GM18861 (cell line): ENCODE measurements around the gene SMIM1.
A peak's percentile ranks its signal among the peaks of the same experiment; 100 is the strongest.
"Not testable (repeated sequence)": the region's sequence is repeated elsewhere in the genome, so short reads cannot be mapped to it uniquely, and the experiment has no call there.

Source experiments
- ATAC-seq: cut with Tn5 transposase; IDR thresholded peaks from one replicate; pipeline ENCODE4 v1.9.1; 2021; ENCODE audit not compliant: unreplicated experiment

Gene SMIM1

DNA sequence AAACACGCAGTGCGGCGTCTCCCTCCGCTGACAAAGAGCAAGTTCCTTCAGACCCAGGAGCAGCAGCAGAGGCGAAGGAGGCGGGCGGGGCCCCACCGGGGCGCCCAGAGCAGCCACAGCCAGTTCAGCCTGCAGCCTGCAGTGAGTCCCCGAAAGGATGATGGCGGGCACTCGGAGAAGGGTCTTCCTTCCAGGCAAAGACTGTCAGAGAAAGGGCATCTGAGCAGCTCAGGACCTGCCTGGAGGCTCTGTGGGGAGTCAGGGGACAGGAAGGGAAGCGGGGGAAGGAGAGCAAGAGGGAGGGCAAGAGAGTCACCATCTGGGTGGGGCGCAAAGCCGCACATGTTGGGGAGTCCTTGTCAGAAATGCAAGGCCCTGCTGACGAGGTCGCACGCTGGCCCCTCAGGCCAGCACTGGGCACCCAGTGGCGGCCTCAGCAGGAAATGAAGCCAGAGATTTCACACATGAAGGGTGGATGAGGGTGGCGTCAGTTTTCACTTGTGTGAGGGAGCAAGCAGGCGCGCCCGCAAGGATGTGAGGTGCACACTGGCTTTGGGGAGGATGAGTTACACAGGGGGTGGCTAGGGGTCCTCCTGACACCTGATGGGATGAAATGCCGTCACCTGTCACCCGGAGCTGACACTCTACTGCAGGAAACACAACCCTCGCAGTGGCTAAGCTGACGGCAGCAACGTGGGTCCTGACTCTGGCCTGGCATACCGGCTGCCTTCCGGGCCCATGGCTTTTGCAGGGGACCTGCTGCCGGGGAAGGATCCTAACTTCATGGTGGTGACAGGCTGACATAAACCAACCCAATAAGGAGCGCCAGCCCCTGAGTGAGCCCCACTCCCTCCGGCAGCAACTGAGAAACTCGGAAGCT lies 17.1 kb downstream of the SMIM1 start:
- no peak for ATAC-seq

DNA sequence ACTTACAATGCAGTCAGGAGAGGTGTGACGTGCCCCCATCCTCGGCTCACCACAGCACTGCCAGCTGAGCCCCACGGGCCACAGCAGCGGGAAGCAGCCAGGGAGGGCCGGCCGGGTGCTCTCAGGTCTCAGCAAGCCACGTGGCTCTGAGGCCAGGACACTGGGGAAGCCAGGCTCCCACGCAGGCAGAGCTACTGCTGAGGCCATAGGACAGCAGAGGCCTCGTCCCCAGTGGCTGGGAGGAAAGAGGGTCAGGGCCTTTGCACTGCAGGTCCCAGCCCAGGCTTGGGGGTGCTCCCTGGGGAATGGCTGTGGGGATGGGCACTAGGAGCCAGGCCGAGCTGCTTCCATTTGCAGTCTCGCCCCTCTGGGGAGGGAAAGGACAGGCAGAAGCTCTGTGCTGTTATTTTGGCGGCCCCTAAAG lies 18.0 kb downstream of the SMIM1 start:
- no peak for ATAC-seq

DNA sequence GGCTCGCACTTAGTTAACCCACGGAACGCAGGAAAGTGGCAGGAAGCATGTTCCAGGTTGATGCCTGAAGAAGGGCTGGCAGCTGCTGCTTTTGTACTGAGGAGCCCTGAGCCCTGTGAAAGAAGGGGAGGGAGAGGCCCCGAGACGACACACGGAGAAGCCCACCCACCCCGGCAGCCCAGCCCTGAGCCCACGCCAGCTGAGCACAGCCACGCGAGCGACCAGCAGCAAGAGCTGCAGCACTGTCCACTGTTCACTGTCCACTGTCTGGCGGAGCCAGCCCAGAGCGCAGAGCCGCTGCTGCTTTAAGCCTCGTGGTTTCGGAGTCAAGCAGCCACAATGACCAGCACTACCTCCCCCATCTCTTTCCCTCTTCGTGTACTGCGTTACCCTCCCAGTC lies 18.4 kb downstream of the SMIM1 start:
- ATAC-seq, result no peak

- no peak for ATAC-seq
These were observed 23.1 kb downstream of the SMIM1 start for GRCh38 chr1:3795453-3796214.

DNA sequence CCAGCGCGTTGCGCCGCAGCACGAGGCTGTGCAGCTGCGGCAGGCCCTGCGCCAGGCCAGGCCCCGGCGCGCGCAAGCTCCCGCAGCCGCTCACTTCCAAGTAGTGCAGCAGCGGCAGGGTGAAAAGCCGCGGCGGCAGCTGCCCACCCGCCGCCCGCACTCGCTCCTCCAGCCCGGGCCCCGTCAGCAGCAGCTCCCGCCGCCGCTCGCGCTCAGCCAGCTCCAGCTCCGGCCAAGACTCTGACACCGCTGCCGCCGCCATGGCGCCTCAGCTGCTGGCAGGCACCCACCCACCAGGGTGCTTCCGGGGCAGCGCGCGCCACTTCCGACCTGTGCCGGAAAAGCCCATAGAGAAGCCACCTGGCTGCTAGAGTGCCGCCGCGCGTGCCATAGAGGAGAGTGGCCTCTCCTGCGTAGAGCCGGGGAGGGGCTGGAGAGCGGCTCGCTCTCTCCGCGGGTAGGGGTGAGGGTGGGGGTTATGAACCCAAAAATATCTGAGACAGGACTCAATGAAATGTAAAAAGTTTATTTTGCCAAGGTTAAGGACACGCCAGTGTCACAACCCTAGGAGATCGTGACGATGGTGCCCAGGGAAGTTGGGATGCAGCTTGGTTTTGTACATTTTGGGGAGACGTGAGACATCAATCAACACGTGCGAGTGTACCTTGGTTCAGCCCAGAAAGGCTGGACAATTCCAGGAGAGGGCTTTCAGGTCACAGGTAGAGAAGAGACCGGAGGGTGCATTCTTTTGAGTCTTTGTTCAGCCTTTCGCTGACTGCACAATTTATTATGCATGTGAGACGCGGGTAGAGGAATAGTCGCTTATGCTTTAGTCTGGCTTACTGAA lies 23.9 kb downstream of the SMIM1 start, which contains the start of gene LRRC47:
TSS of gene LRRC47 (minus strand) at position 284 of the 847 bp plus-strand sequence. CDS start at position 262, 22 bp downstream.
- peak; percentile 94 for ATAC-seq

DNA sequence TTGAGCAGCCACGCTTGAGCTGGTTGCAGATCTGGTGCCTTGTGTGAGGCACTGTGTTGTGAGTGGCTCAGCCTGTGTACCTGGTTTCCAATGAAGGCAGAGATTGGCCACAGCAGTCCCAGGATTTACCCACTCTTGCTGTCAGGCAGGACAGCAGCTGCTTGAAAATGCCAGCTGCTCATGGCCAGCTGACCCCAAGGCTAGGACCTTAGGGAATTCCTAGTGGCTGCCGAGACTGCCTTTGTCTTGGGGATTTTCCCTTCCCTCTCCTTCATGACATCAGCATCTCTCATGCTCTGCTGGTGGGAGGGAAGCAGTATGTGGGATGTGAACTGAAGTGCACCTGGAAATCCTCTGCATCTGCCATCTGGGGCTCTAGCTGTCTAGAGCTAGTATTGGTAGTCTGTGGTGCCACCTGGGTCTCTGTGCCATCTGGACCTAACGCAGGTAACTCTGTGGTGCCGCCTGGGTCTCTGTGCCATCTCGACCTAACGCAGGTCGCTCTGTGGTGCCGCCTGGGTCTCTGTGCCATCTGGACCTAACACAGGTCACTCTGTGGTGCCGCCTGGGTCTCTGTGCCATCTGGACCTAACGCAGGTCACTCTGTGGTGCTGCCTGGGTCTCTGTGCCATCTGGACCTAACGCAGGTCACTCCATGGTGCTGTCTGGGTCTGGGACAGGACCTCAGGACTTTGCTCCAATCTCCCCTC lies 27.6 kb downstream of the SMIM1 start:
- no peak for ATAC-seq

GRCh38 chr1:3800795-3801194 lies 28.2 kb downstream of the SMIM1 start:
- not testable (repeated sequence) for ATAC-seq

DNA sequence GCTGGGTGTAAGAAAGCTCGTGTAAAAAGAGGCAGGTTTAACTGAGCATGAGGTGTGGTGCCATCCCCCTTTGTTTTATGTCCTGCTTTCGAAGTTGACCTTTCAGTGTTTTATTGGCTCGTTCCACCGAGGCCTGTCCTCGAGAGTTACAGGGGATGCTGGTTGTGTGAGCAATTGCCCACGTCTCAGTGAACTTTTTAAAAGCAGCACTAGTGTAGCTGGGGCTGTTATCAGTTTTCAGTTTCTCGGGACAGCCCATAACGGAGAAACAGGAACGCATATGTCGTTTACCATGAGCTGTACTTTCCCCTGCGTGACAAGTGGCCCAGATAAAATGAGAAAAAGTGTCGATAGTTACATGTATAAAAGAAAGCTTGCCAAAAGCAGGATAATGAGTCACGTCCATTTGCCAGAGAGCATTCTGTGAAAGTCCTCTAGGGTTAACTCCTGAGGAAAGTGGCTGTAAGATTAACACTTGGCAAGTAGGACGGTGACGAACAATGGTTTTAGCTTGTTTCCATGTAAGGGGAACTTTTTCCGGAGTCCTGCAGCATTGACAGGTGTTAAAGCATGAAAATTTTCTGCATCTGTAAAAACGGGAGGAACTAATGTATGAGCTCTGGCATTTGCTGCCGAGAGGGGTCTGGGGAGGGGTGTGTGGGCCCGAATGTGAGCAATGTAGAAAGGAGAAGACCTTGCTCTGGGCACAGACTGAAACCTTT lies 31.5 kb downstream of the SMIM1 start:
- no peak for ATAC-seq

DNA sequence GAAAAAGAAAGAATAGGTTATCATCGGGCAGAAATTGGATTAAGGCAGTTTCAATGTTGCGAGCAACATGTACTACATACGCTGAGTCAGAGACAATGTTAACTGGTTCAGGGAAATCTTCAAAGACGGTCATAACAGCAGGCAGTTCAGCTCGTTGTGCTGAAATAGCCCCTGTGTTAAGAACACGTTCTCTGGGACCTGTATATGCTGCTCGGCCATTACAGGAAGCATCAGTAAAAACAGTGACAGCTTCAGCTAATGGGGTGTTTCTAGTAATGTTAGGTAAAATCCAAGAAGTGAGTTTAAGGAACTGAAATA lies 32.0 kb downstream of the SMIM1 start:
- ATAC-seq, result not testable (repeated sequence)

DNA sequence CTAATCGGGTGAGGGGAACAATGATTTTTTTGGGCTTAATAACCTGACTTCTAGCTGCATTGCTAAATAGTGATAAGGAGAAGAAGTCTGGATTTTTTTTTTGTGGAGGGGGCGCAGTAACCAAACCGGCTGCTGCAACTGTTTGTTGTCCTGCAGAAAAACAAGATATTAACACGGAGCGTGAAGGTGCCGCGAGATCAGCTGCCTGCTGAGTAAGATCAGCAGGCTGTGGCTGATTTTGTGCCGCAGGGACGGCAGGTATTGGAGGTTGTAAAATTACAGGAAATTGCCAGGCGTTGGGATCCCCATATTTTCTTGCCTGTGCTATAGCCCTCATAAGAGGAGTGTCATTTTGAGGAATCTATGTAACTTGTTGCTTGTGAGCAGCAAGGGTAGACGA lies 32.5 kb downstream of the SMIM1 start:
- ATAC-seq, result no peak

- no peak for ATAC-seq
These were observed 35.2 kb downstream of the SMIM1 start for GRCh38 chr1:3807769-3808168.

- ATAC-seq, result no peak
These were observed 37.1 kb downstream of the SMIM1 start for GRCh38 chr1:3809680-3810079.

GRCh38 chr1:3810149-3810761 lies 37.7 kb downstream of the SMIM1 start:
- not testable (repeated sequence) for ATAC-seq

- no peak for ATAC-seq
These were observed 39.0 kb downstream of the SMIM1 start for GRCh38 chr1:3811595-3811911.

DNA sequence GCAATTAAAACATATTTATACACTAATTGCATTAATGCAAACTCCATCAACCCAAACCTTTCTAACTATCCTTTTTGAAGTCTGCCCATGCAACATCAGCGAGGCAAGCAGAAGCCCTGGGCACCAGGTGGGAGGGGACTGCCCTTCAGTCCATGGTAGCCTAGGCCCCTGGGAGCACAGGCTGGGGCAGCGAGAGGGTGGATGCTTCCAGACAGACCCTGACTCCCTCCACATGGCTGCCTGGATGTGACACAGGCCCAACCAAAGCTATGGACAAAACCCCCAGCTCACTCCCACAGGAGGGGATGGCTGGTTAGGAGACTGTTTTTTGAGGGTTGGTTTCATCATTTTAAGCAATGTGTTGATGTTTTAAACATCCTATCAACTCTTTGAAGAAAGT lies 41.5 kb downstream of the SMIM1 start:
- no peak for ATAC-seq

- ATAC-seq, result no peak
These were observed 42.4 kb downstream of the SMIM1 start for GRCh38 chr1:3814771-3815561.

- ATAC-seq, result no peak
These were observed 44.0 kb downstream of the SMIM1 start for GRCh38 chr1:3816331-3817137.

GRCh38 chr1:3817138-3817740 lies 44.7 kb downstream of the SMIM1 start:
- no peak for ATAC-seq
